Prostate gland (tissue), 2 donors: ENCODE data around the gene SSH2. TPM values are rescaled to one million over a fixed set of nuclear protein-coding genes. Genes with fewer than 3 reads are reported as not detected.
"Not testable (repeated sequence)": the region's sequence is repeated elsewhere in the genome, so short reads cannot be mapped to it uniquely, and the experiment has no call there.

Experiments
- DNase-seq: peaks from one replicate; pipeline ENCODE4 v3.0.0-alpha.2; 2019; ENCODE audit warnings: low spot score
- H3K27ac ChIP-seq, 2 donors: fragments of 200-600 bp; sonication (generic); 2 replicates each; pipeline ENCODE4 v1.5.1; 2017 to 2019
- H3K27me3 ChIP-seq: fragments of 200-600 bp; sonication (generic); replicated peaks from 2 replicates; pipeline ENCODE4 v1.5.1; 2019; ENCODE audit not compliant: insufficient read depth
- H3K36me3 ChIP-seq, 2 donors: fragments of 200-600 bp; sonication (generic); 1 replicate in 1 of 2; 2 replicates in 1 of 2; pipeline versions ENCODE4 v1.5.1 to v1.8.1; 2017 to 2019
- H3K4me1 ChIP-seq: fragments of 200-600 bp; sonication (generic); replicated peaks from 2 replicates; pipeline ENCODE4 v1.5.1; 2019
- H3K4me3 ChIP-seq, 2 donors: fragments of 200-600 bp; sonication (generic); 2 replicates each; pipeline ENCODE4 v1.5.1; 2017 to 2019
- H3K9me3 ChIP-seq: fragments of 200-600 bp; sonication (generic); 2 replicates; pipeline ENCODE4 v1.5.1; 2017
- POLR2A ChIP-seq: fragments of 450-650 bp; IDR thresholded peaks from one replicate; pipeline ENCODE4 v1.6.1; 2016; ENCODE audit warnings: antibody characterized with exemption, mild to moderate bottlenecking
- POLR2AphosphoS5 ChIP-seq: sonication (generic); formaldehyde crosslinking; IDR thresholded peaks from one replicate; pipeline ENCODE4 v1.6.1; 2017; ENCODE audit warnings: antibody characterized with exemption
- WGBS: methylation state at CpG from one replicate; pipeline ENCODE4 v1.1.5; 2018; 5-methylcytosine and 5-hydroxymethylcytosine counted together
- intact Hi-C: fragments of 100-400 bp; cut with DNase I; formaldehyde crosslinking; loops from one replicate; pipeline ENCODE4 v1.14.2; 2022
- total RNA-seq, 2 donors: library from RNA; depleted of rRNA; stranded (reverse); fragments of >200 nt; gene quantifications; one replicate each; pipeline ENCODE4 v1.1.0, GENCODE V29; 2016
- TF ChIP-seq, protein P1 (sequence below), 4 experiments: fragments of 200-600 bp in 2 of 4; fragments of 450-650 bp in 2 of 4; sonication (generic) in 2 of 4; IDR thresholded peaks; 1 replicate in 3 of 4; 2 replicates in 1 of 4; pipeline ENCODE4 v1.5.1; 2016 to 2019; ENCODE audit warnings: antibody characterized with exemption in 4 of 4, mild to moderate bottlenecking in 2 of 4, moderate library complexity in 2 of 4

The SSH2 gene
- total RNA-seq, 2 donors from 2014 or later: 10.1 to 27.5 TPM

DNA sequence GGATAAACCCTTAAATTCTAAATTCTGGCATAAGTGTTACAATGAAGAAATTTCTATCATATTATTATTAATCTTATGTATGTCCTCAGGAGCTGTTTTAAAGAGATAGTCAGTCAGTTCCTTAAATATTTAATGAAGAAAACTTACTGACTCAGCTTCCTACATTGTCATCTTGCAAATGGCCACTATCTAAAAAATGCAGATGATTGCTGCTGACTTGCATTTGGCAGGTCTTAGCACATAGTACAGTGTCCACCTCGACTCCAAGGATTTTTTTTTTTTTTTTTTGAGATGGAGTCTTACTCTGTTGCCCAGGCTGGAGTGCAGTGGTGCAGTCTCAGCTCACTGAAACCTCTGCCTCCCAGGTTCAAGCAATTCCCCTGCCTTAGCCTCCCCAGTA is 252.2 kb downstream of the SSH2 start:
- no peak for DNase-seq
- H3K9me3 ChIP-seq: no peaks in the 10 kb centered on the region
- no peak overlapping the region for H3K4me3 ChIP-seq
- TF ChIP-seq POLR2AphosphoS5 (no peak), POLR2A (no peak)
- TF ChIP-seq, protein P1, sequence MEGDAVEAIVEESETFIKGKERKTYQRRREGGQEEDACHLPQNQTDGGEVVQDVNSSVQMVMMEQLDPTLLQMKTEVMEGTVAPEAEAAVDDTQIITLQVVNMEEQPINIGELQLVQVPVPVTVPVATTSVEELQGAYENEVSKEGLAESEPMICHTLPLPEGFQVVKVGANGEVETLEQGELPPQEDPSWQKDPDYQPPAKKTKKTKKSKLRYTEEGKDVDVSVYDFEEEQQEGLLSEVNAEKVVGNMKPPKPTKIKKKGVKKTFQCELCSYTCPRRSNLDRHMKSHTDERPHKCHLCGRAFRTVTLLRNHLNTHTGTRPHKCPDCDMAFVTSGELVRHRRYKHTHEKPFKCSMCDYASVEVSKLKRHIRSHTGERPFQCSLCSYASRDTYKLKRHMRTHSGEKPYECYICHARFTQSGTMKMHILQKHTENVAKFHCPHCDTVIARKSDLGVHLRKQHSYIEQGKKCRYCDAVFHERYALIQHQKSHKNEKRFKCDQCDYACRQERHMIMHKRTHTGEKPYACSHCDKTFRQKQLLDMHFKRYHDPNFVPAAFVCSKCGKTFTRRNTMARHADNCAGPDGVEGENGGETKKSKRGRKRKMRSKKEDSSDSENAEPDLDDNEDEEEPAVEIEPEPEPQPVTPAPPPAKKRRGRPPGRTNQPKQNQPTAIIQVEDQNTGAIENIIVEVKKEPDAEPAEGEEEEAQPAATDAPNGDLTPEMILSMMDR (IDR thresholded peaks at IDR 0.05): no peak
- peaks cover 4% of the 10 kb centered on the region for H3K4me1 ChIP-seq
- H3K27me3 ChIP-seq: no peaks in the 10 kb centered on the region
- intact Hi-C loops: no loop called here
- H3K27ac ChIP-seq: no peak overlapping the region
- no peaks in the 10 kb centered on the region for H3K36me3 ChIP-seq
- WGBS: 64% methylated on average over 1 of the region's 1 CpG

DNA sequence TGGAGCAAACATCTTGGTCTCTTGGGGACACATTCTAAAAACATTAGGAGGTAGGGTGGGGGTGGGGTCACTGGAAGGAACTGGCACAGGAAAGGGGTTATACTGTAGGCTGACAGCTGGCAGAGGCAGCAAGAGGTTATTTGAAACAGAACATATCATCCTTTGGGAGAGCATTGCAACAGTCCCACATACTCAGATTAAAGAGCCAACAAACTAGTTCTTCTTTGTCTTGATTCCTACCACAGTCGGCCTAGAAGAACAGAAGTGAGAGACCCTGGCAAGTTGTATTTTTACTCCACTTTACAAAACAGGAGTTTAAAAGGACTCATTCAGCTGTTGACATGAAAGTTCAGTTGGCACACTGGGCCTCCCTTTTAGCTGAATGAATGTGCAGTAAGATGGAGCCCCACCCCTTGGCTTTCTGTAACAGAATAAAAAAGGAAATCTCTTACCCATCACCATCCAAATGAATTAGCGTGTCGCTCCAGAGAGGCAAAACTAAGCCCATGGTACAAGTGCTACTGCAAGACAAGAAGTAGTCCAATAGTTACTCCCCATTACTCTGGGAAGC is 252.7 kb downstream of the SSH2 start:
- no peak for DNase-seq
- Histone ChIP-seq H3K4me1 (peaks cover 4% of the 10 kb centered on the region), H3K27me3 (no peaks in the 10 kb centered on the region), H3K27ac (no peak overlapping the region), H3K4me3 (no peak overlapping the region), H3K36me3 (no peaks in the 10 kb centered on the region), H3K9me3 (no peaks in the 10 kb centered on the region)
- 51% methylated on average over 3 of the region's 3 CpGs for WGBS
- TF ChIP-seq POLR2A: no peak
- intact Hi-C loops: no loop called here

DNA sequence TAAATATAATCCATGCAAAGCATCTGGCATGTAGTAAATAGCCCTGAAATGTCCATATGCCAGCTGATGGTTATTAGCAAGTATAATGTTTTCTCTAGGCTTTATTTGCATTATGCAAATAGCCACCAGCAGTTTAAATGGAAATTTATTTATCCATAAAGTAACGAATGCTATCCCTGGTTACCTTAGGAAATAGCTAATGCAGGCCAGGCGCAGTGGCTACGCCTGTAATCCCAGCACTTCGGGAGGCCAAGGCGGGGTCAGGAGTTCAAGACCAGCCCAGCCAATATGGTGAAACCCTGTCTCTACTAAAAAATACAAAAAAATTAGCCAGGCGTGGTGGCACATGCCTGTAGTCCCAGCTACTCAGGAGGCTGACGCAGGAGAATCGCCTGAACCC is 254.1 kb downstream of the SSH2 start:
- H3K4me1 ChIP-seq, DNase-seq, H3K9me3 ChIP-seq, H3K36me3 ChIP-seq, H3K27me3 ChIP-seq, H3K27ac ChIP-seq, intact Hi-C loops, H3K4me3 ChIP-seq: not testable (repeated sequence)
- WGBS: 93% methylated on average over 8 of the region's 8 CpGs

GRCh38 chr17:29674281-29674680 is 255.7 kb downstream of the SSH2 start:
- intact Hi-C loops: no loop called here
- DNase-seq: no peak
- Histone ChIP-seq H3K36me3 (no peaks in the 10 kb centered on the region), H3K4me3 (no peak overlapping the region), H3K9me3 (no peaks in the 10 kb centered on the region), H3K27me3 (no peaks in the 10 kb centered on the region), H3K4me1 (peaks cover 4% of the 10 kb centered on the region), H3K27ac (no peak overlapping the region)
- 72% methylated on average over 1 of the region's 1 CpG for WGBS
- TF ChIP-seq, protein P1 (IDR thresholded peaks at IDR 0.05): no peak

DNA sequence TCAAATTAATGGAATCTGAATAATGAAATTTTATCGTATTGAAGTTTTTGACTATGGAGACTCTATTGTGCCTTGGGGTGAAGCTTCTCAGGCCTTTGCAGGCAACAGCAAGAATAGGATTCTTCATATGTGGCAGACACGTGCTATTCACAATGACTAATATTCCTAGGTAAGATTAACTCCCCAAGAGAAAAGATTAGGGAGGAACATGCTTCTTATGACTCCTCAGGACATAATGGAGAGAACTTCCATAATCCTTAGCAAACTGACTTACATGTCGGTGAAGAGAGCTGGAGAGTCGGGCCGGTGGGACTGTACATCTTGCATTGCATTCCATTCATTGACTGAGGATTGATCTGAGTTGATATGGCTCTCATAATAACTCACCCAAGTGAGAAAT is 258.4 kb downstream of the SSH2 start:
- intact Hi-C loops: no loop called here
- no peaks in the 10 kb centered on the region for H3K27me3 ChIP-seq
- H3K4me3 ChIP-seq: no peak overlapping the region
- H3K4me1 ChIP-seq: no peaks in the 10 kb centered on the region
- TF ChIP-seq POLR2A (no peak), POLR2AphosphoS5 (no peak)
- TF ChIP-seq, protein P1 (IDR thresholded peaks at IDR 0.05): no peak
- no peaks in the 10 kb centered on the region for H3K9me3 ChIP-seq
- no peak for DNase-seq
- H3K27ac ChIP-seq: peak overlapping the region in 1 of 2 donors; percentile 2
- no peaks in the 10 kb centered on the region for H3K36me3 ChIP-seq
- 97% methylated on average over 5 of the region's 5 CpGs for whole genome bisulfite sequencing

DNA sequence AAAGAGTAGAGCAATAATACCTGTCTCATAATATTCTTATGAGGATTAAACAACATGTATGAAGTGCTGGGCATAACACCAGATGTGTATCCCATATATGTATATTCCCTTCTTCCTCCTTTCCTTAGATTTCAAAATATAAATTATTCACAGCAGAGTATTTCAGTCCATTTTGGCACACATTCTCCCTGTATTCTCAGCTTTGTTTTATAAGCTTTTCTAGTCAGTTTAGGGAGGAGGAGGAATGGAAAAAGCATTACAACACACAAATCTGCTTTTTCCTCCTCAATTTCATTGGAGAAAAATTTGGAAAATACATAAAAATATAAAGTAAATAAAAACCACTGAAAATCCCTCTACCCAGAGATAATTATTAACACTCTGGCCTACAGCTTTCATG is 260.8 kb downstream of the SSH2 start:
- Histone ChIP-seq H3K36me3 (no peaks in the 10 kb centered on the region), H3K27me3 (no peaks in the 10 kb centered on the region), H3K9me3 (no peaks in the 10 kb centered on the region), H3K27ac (no peak overlapping the region), H3K4me1 (no peaks in the 10 kb centered on the region), H3K4me3 (no peak overlapping the region)
- TF ChIP-seq POLR2A: no peak
- TF ChIP-seq, protein P1 (IDR thresholded peaks at IDR 0.05): no peak
- DNase-seq: no peak
- intact Hi-C loops: no loop called here
